Measurements from ENCODE around the gene CACNA1B. TPM values are rescaled to one million over a fixed set of nuclear protein-coding genes. Genes with fewer than 3 reads are reported as not detected.

Gene CACNA1B
- total RNA-seq, 5 donors from 2014 or later (not counting 1 experiment from before 2014, with no cell fraction given) = 0.03 to 0.09 (median 0.03) TPM; not detected in 2

- Histone ChIP-seq H3K27ac (ENCODE audit: low read length) (no peak overlapping the region), H3K36me3 (ENCODE audit: control insufficient read depth in 2 of 2, extremely low read depth in 1 of 2, insufficient read depth in 1 of 2, low read length in 1 of 2) (no peaks in the 10 kb centered on the region), H3K9me3 (no peaks in the 10 kb centered on the region), H3K27me3 (replicated peaks in 1 of 2; ENCODE audit: control insufficient read depth in 2 of 2, extremely low read depth in 1 of 2, insufficient read depth in 2 of 2, low read length in 1 of 2) (peaks cover 0 to 46% of the 10 kb centered on the region in 2 experiments), H3K4me3 (ENCODE audit: control insufficient read depth in 1 of 2, extremely low read depth in 1 of 2, low read length in 1 of 2) (no peak overlapping the region), H3K4me1 (ENCODE audit: control insufficient read depth in 1 of 2, extremely low read depth in 1 of 2, insufficient read depth in 2 of 2, low read length in 2 of 2) (no peaks in the 10 kb centered on the region)
- DNase-seq = no peak
- 83% methylated on average over 11 of the region's 12 CpGs for WGBS (ENCODE audit: insufficient coverage)
- no peak overlapping the region for H3K4me3 Mint-ChIP-seq
- no peaks in the 10 kb centered on the region for H3K4me1 Mint-ChIP-seq
- H3K27me3 Mint-ChIP-seq = peaks cover 9 to 17% of the 10 kb centered on the region in 2 donors
- no peaks in the 10 kb centered on the region for H3K36me3 Mint-ChIP-seq
- no peak overlapping the region for H3K27ac Mint-ChIP-seq
- CTCF ChIA-PET = no interaction called here
- no peaks in the 10 kb centered on the region for H3K9me3 Mint-ChIP-seq
- no peak for ATAC-seq (replicated peaks in 1 of 4)
- POLR2A ChIA-PET = no interaction called here
Measured at GRCh38 chr9:138052635-138053320, 175.2 kb downstream of the CACNA1B start.

DNA sequence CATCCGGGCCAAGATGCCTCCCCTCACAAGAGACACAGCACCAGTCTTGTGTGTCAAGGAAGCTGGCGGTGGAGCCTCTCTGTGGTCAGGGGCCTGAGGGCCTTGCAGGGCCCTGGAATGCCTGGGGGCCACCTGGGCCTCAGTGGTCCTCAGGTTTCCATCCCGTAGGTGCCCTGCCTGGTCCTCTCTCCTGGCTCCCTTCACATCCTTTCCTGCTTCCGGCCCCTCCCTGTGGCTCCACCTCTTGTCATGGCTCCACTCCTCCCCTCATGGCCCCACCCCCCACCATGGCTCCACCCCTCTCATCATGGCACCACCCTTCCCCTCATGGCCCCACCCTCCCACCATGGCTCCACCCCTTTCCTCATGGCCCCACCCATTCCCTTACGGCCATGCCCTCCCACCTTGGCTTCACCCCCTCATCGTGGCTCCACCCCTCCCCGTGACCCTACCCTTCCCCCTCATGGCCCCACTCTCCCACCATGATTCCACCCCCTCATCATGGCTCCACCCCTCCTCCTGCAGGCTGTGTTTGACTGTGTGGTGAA is 175.8 kb downstream of the CACNA1B start:
- no peak overlapping the region for H3K4me3 Mint-ChIP-seq
- peaks cover 0 to 48% of the 10 kb centered on the region in 2 experiments for H3K27me3 ChIP-seq (replicated peaks in 1 of 2; ENCODE audit: control insufficient read depth in 2 of 2, extremely low read depth in 1 of 2, insufficient read depth in 2 of 2, low read length in 1 of 2)
- ATAC-seq (replicated peaks in 1 of 4) (no peak), DNase-seq (peak in 1 of 35 experiments; percentile 22)
- H3K9me3 ChIP-seq = no peaks in the 10 kb centered on the region
- H3K27ac ChIP-seq (ENCODE audit: low read length) = no peak overlapping the region
- no peaks in the 10 kb centered on the region for H3K36me3 ChIP-seq (ENCODE audit: control insufficient read depth in 2 of 2, extremely low read depth in 1 of 2, insufficient read depth in 1 of 2, low read length in 1 of 2)
- peaks cover 9 to 17% of the 10 kb centered on the region in 2 donors for H3K27me3 Mint-ChIP-seq
- no peaks in the 10 kb centered on the region for H3K9me3 Mint-ChIP-seq
- no peak overlapping the region for H3K4me3 ChIP-seq (ENCODE audit: control insufficient read depth in 1 of 2, extremely low read depth in 1 of 2, low read length in 1 of 2)
- no peaks in the 10 kb centered on the region for H3K36me3 Mint-ChIP-seq
- WGBS (ENCODE audit: insufficient coverage) = 90% methylated on average over 4 of the region's 7 CpGs
- no peaks in the 10 kb centered on the region for H3K4me1 Mint-ChIP-seq
- H3K4me1 ChIP-seq (ENCODE audit: control insufficient read depth in 1 of 2, extremely low read depth in 1 of 2, insufficient read depth in 2 of 2, low read length in 2 of 2) = no peaks in the 10 kb centered on the region
- H3K27ac Mint-ChIP-seq = no peak overlapping the region
- ChIA-PET CTCF (no interaction called here), POLR2A (no interaction called here)

GRCh38 chr9:138053996-138054752 is 176.6 kb downstream of the CACNA1B start:
- Mint-ChIP-seq H3K9me3 (no peaks in the 10 kb centered on the region), H3K36me3 (no peaks in the 10 kb centered on the region), H3K27ac (no peak overlapping the region), H3K27me3 (peaks cover 9 to 17% of the 10 kb centered on the region in 2 donors), H3K4me1 (no peaks in the 10 kb centered on the region), H3K4me3 (no peak overlapping the region)
- peaks cover 0 to 53% of the 10 kb centered on the region in 2 experiments for H3K27me3 ChIP-seq (replicated peaks in 1 of 2; ENCODE audit: control insufficient read depth in 2 of 2, extremely low read depth in 1 of 2, insufficient read depth in 2 of 2, low read length in 1 of 2)
- DNase-seq = peak in 1 of 35 experiments; percentile 17
- H3K9me3 ChIP-seq = no peaks in the 10 kb centered on the region
- H3K4me1 ChIP-seq (ENCODE audit: control insufficient read depth in 1 of 2, extremely low read depth in 1 of 2, insufficient read depth in 2 of 2, low read length in 2 of 2) = no peaks in the 10 kb centered on the region
- no peak for ATAC-seq (replicated peaks in 1 of 4)
- 41% methylated on average over 11 of the region's 16 CpGs for WGBS (ENCODE audit: insufficient coverage)
- H3K27ac ChIP-seq (ENCODE audit: low read length) = no peak overlapping the region
- no peaks in the 10 kb centered on the region for H3K36me3 ChIP-seq (ENCODE audit: control insufficient read depth in 2 of 2, extremely low read depth in 1 of 2, insufficient read depth in 1 of 2, low read length in 1 of 2)
- POLR2A ChIA-PET = no interaction called here
- CTCF ChIA-PET = no interaction called here
- H3K4me3 ChIP-seq (ENCODE audit: control insufficient read depth in 1 of 2, extremely low read depth in 1 of 2, low read length in 1 of 2) = no peak overlapping the region

DNA sequence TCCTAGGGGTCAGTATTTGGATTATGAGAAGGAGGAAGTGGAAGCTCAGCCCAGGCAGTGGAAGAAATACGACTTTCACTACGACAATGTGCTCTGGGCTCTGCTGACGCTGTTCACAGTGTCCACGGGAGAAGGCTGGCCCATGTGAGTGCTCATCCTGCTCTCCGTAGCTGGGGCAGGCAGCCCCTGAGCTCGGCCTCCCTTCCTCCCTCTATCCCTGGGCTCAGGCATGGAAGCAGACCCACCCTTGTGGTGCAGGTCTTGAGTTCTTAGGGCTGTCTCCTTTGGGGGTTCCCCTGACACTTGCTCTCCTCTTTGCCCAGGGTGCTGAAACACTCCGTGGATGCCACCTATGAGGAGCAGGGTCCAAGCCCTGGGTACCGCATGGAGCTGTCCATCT is 180.1 kb downstream of the CACNA1B start:
- Histone ChIP-seq H3K27ac (ENCODE audit: low read length) (no peak overlapping the region), H3K27me3 (replicated peaks in 1 of 2; ENCODE audit: control insufficient read depth in 2 of 2, extremely low read depth in 1 of 2, insufficient read depth in 2 of 2, low read length in 1 of 2) (peaks cover 0 to 26% of the 10 kb centered on the region in 2 experiments), H3K4me3 (ENCODE audit: control insufficient read depth in 1 of 2, extremely low read depth in 1 of 2, low read length in 1 of 2) (no peak overlapping the region), H3K4me1 (ENCODE audit: control insufficient read depth in 1 of 2, extremely low read depth in 1 of 2, insufficient read depth in 2 of 2, low read length in 2 of 2) (no peaks in the 10 kb centered on the region), H3K36me3 (ENCODE audit: control insufficient read depth in 2 of 2, extremely low read depth in 1 of 2, insufficient read depth in 1 of 2, low read length in 1 of 2) (no peaks in the 10 kb centered on the region), H3K9me3 (no peaks in the 10 kb centered on the region)
- Mint-ChIP-seq H3K27ac (no peak overlapping the region), H3K4me1 (no peaks in the 10 kb centered on the region), H3K27me3 (peaks cover 3 to 9% of the 10 kb centered on the region in 2 donors), H3K4me3 (no peak overlapping the region), H3K9me3 (no peaks in the 10 kb centered on the region), H3K36me3 (no peaks in the 10 kb centered on the region)
- DNase-seq = no peak
- no peak for ATAC-seq (replicated peaks in 1 of 4)
- ChIA-PET POLR2A (no interaction called here), CTCF (no interaction called here)
- 32% methylated on average over 7 of the region's 8 CpGs for WGBS (ENCODE audit: insufficient coverage)

GRCh38 chr9:138058181-138058580 is 180.6 kb downstream of the CACNA1B start:
- 76% methylated on average over 5 of the region's 9 CpGs for WGBS (ENCODE audit: insufficient coverage)
- no peak for ATAC-seq (replicated peaks in 1 of 4)
- POLR2A ChIA-PET = no interaction called here
- no peaks in the 10 kb centered on the region for H3K36me3 ChIP-seq (ENCODE audit: control insufficient read depth in 2 of 2, extremely low read depth in 1 of 2, insufficient read depth in 1 of 2, low read length in 1 of 2)
- Mint-ChIP-seq H3K27ac (no peak overlapping the region), H3K36me3 (no peaks in the 10 kb centered on the region), H3K9me3 (no peaks in the 10 kb centered on the region), H3K27me3 (peaks cover 3 to 9% of the 10 kb centered on the region in 2 donors), H3K4me1 (no peaks in the 10 kb centered on the region), H3K4me3 (no peak overlapping the region)
- CTCF ChIA-PET = no interaction called here
- no peak for DNase-seq
- no peak overlapping the region for H3K4me3 ChIP-seq (ENCODE audit: control insufficient read depth in 1 of 2, extremely low read depth in 1 of 2, low read length in 1 of 2)
- no peaks in the 10 kb centered on the region for H3K4me1 ChIP-seq (ENCODE audit: control insufficient read depth in 1 of 2, extremely low read depth in 1 of 2, insufficient read depth in 2 of 2, low read length in 2 of 2)
- peaks cover 0 to 22% of the 10 kb centered on the region in 2 experiments for H3K27me3 ChIP-seq (replicated peaks in 1 of 2; ENCODE audit: control insufficient read depth in 2 of 2, extremely low read depth in 1 of 2, insufficient read depth in 2 of 2, low read length in 1 of 2)
- H3K27ac ChIP-seq (ENCODE audit: low read length) = no peak overlapping the region
- no peaks in the 10 kb centered on the region for H3K9me3 ChIP-seq

DNA sequence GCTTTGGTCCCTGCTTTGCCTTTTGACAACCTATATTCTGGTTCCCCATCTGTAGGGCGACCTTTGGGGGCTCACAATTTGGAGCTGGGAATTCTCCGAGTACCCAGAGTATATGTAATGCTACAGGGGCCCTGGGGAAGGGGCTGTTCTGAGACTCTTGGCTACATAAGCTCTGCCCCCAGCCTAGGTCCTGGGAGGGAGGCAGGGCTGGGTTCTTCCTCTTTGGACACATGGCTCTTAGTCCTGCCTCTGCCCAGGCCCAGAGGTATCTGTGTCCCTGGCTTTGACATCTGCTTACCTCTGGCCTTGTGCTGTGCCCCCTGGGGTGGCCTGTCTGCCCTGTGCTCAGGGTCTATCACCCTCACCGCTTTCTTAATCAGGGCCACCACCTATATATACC is 181.6 kb downstream of the CACNA1B start:
- Histone ChIP-seq H3K9me3 (no peaks in the 10 kb centered on the region), H3K27ac (ENCODE audit: low read length) (no peak overlapping the region), H3K36me3 (ENCODE audit: control insufficient read depth in 2 of 2, extremely low read depth in 1 of 2, insufficient read depth in 1 of 2, low read length in 1 of 2) (no peaks in the 10 kb centered on the region), H3K4me1 (ENCODE audit: control insufficient read depth in 1 of 2, extremely low read depth in 1 of 2, insufficient read depth in 2 of 2, low read length in 2 of 2) (no peaks in the 10 kb centered on the region), H3K4me3 (ENCODE audit: control insufficient read depth in 1 of 2, extremely low read depth in 1 of 2, low read length in 1 of 2) (no peak overlapping the region), H3K27me3 (replicated peaks in 1 of 2; ENCODE audit: control insufficient read depth in 2 of 2, extremely low read depth in 1 of 2, insufficient read depth in 2 of 2, low read length in 1 of 2) (peaks cover 0 to 16% of the 10 kb centered on the region in 2 experiments)
- ChIA-PET CTCF (no interaction called here), POLR2A (no interaction called here)
- H3K4me3 Mint-ChIP-seq = no peak overlapping the region
- WGBS (ENCODE audit: insufficient coverage) = 44% methylated on average over 2 of the region's 3 CpGs
- no peak for DNase-seq
- H3K9me3 Mint-ChIP-seq = no peaks in the 10 kb centered on the region
- no peak for ATAC-seq (replicated peaks in 1 of 4)
- peaks cover 5 to 8% of the 10 kb centered on the region in 2 donors for H3K27me3 Mint-ChIP-seq
- no peak overlapping the region for H3K27ac Mint-ChIP-seq
- H3K36me3 Mint-ChIP-seq = no peaks in the 10 kb centered on the region
- H3K4me1 Mint-ChIP-seq = no peaks in the 10 kb centered on the region

Data from T-cell (primary cell).